NCI-H1092 (cell line): ENCODE data around the gene ABI2.

Source experiments
- DNase-seq: peaks from one replicate; lab custom pipeline; 2025; lab: John Stamatoyannopoulos, UW

Gene ABI2

GRCh38 chr2:203431391-203432185 lies 103.4 kb downstream of the ABI2 start:
- DNase-seq, result no peak

GRCh38 chr2:203432811-203433210 lies 104.6 kb downstream of the ABI2 start:
- DNase-seq, result no peak

- DNase-seq, result no peak
Observed at GRCh38 chr2:203436496-203436895, 108.3 kb downstream of the ABI2 start.

- no peak for DNase-seq
Observed at GRCh38 chr2:203437511-203437910, 109.3 kb downstream of the ABI2 start.

GRCh38 chr2:203438528-203438927 lies 110.3 kb downstream of the ABI2 start:
- no peak for DNase-seq

- DNase-seq, result no peak
Observed at GRCh38 chr2:203440671-203441070, 112.5 kb downstream of the ABI2 start.

GRCh38 chr2:203441463-203441862 lies 113.3 kb downstream of the ABI2 start:
- no peak for DNase-seq

GRCh38 chr2:203442463-203442862 lies 114.3 kb downstream of the ABI2 start:
- DNase-seq, result no peak

- no peak for DNase-seq
Observed at GRCh38 chr2:203444738-203445137, 116.5 kb downstream of the ABI2 start.

- DNase-seq, result no peak
Observed at GRCh38 chr2:203446071-203446481, 117.9 kb downstream of the ABI2 start.

- no peak for DNase-seq
Observed at GRCh38 chr2:203446780-203447179, 118.6 kb downstream of the ABI2 start.

GRCh38 chr2:203450561-203450960 lies 122.4 kb downstream of the ABI2 start:
- DNase-seq, result no peak

GRCh38 chr2:203451011-203451410 lies 122.8 kb downstream of the ABI2 start:
- no peak for DNase-seq

- no peak for DNase-seq
Observed at GRCh38 chr2:203451689-203452088, 123.5 kb downstream of the ABI2 start.

- peak; percentile 6 for DNase-seq
Observed at GRCh38 chr2:203453858-203454451, 125.8 kb downstream of the ABI2 start.

GRCh38 chr2:203455209-203455608 lies 127.0 kb downstream of the ABI2 start:
- no peak for DNase-seq

GRCh38 chr2:203461746-203462145 lies 133.6 kb downstream of the ABI2 start:
- DNase-seq, result no peak

- no peak for DNase-seq
Observed at GRCh38 chr2:203462308-203462707, 134.1 kb downstream of the ABI2 start.

- DNase-seq, result no peak
Observed at GRCh38 chr2:203463266-203463678, 135.1 kb downstream of the ABI2 start.

- no peak for DNase-seq
Observed at GRCh38 chr2:203469546-203469945, 141.4 kb downstream of the ABI2 start.

- no peak for DNase-seq
Observed at GRCh38 chr2:203470371-203470770, 142.2 kb downstream of the ABI2 start.

- DNase-seq, result no peak
Observed at GRCh38 chr2:203471323-203471722, 143.1 kb downstream of the ABI2 start.

GRCh38 chr2:203476881-203477280 lies 148.7 kb downstream of the ABI2 start:
- DNase-seq, result no peak

- DNase-seq, result no peak
Observed at GRCh38 chr2:203480623-203481022, 152.4 kb downstream of the ABI2 start.
